ENCODE data around the gene SPATA17. TPM values are rescaled to one million over a fixed set of nuclear protein-coding genes. Genes with fewer than 3 reads are reported as not detected.

Gene SPATA17
- total and polyA plus RNA-seq, 2 of the 13 experiments (the other 11 are each of a cell fraction or from before 2014, with no cell fraction given), result 0.48 to 1.7 TPM

DNA sequence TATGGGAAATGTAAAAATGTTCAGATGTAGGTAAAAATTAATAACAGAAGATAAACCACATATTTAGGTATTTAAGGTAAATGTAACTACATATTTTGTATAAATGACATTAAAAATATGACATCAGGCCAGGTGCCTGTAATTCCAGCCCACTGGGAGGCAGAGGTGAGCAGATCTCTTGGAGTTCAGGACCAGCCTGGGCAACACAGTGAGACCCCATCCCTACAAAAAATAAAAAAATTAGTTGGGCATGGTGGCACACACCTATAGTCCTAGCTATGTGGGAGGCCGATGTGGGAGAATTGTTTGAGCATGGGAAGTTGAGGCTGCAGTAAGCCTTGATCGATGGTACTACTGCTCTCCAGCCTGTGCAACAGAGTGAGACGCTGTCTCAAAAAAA, 216.5 kb downstream of the SPATA17 start:
- no peak overlapping the region for H3K4me3 ChIP-seq (replicated peaks in 1 of 3; ENCODE audit: insufficient read depth in 1 of 3, low read depth in 2 of 3, low read length in 3 of 3)
- TF ChIP-seq ZNF121 (CRISPR knock-in tag; IDR thresholded peaks at IDR 0.05) (peak; percentile 70), AGO2 (optimal IDR thresholded peaks at IDR 0.05; ENCODE audit: low read depth, low read length) (no peak)
- no peaks in the 10 kb centered on the region for H3K9me3 ChIP-seq (ENCODE audit: low read length)
- no peak for DNase-seq (ENCODE audit: low spot score)
- H3K27me3 ChIP-seq (ENCODE audit: control insufficient read depth in 1 of 2, insufficient read depth in 2 of 2, low read length in 2 of 2), result no peaks in the 10 kb centered on the region
- ATAC-seq, result no peak
- POLR2A ChIA-PET, result no interaction called here
- H3K4me2 ChIP-seq (ENCODE audit: low read depth, low read length), result no peak overlapping the region
- H4K20me1 ChIP-seq (ENCODE audit: insufficient read depth, low read length), result no peaks in the 10 kb centered on the region
- FAIRE-seq, result no peak
- CTCF ChIA-PET (ENCODE audit: low intra/inter-chr PET ratio, low total read pairs), result no interaction called here
- BruUV-seq (replicated peaks), result no TSS peak
- no peaks in the 10 kb centered on the region for H3K4me1 ChIP-seq (ENCODE audit: insufficient read depth, low read length)
- H3K36me3 ChIP-seq (replicated peaks in 1 of 2; ENCODE audit: control insufficient read depth in 1 of 2, insufficient read depth in 2 of 2, low read length in 2 of 2), result no peaks in the 10 kb centered on the region
- H3K27ac ChIP-seq (ENCODE audit: extremely low read length, insufficient read depth, low read length), result no peak overlapping the region
- no peak overlapping the region for H3K9ac ChIP-seq (ENCODE audit: insufficient read depth, low read depth, low read length)
- WGBS (ENCODE audit: low lambda C conversion rate), result 4% methylated on average over 3 of the region's 3 CpGs
- in situ Hi-C loops (cut with HindIII; ENCODE audit: extremely low pct_ligation_motif_present, low pct_unique_long_range_greater_than_20kb) (no loop called here), intact Hi-C loops (cut with micrococcal nuclease; ENCODE audit: unreplicated experiment) (no loop called here)
- no peaks in the 10 kb centered on the region for H3K79me2 ChIP-seq (ENCODE audit: insufficient read depth, low read length)
- no peak overlapping the region for H2AFZ ChIP-seq (ENCODE audit: low read length)

DNA sequence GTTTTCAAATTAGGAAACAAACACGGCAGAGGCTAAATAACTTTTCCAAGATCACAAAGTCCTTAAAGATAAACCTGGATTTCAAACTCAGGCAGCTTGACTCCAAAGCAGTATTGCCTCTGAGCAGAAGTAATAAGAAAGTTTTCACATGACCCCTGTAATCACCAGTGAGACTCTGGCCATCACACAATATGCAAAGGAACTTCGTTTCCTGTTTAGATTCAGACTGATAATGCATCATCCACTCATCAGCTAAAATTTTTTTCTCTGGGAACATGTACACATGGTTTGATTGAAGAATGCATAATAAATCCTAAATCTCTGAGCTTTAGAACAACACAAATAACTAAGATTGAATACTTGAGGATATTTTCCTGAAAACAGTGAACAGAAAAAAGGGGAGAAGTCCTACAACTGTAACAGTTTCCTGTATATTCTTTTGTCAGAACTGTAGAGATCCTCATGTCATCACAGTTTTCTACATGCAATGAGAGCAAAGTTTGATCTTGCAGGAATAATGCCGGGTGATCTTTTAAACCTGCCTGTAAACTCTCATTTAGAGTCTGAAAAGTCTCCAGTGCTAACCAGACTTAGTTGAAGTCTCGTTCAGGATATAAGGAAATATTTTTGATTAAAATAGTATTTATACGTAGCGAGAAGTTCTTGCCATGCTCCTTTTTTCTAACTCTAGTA, 225.3 kb downstream of the SPATA17 start:
- H2AFZ ChIP-seq (ENCODE audit: low read length), result no peak overlapping the region
- no peaks in the 10 kb centered on the region for H3K36me3 ChIP-seq (replicated peaks in 1 of 2; ENCODE audit: control insufficient read depth in 1 of 2, insufficient read depth in 2 of 2, low read length in 2 of 2)
- ATAC-seq (no peak), DNase-seq (ENCODE audit: low spot score) (no peak), FAIRE-seq (no peak)
- H3K4me2 ChIP-seq (ENCODE audit: low read depth, low read length), result no peak overlapping the region
- no TSS peak for BruUV-seq (replicated peaks)
- H3K27me3 ChIP-seq (ENCODE audit: control insufficient read depth in 1 of 2, insufficient read depth in 2 of 2, low read length in 2 of 2), result no peaks in the 10 kb centered on the region
- no peak overlapping the region for H3K27ac ChIP-seq (ENCODE audit: extremely low read length, insufficient read depth, low read length)
- intact Hi-C loops (cut with micrococcal nuclease; ENCODE audit: unreplicated experiment), result no loop called here
- no peak overlapping the region for H3K9ac ChIP-seq (ENCODE audit: insufficient read depth, low read depth, low read length)
- H3K9me3 ChIP-seq (ENCODE audit: low read length), result no peaks in the 10 kb centered on the region; the same call in 1 of the 2 replicates
- ChIA-PET CTCF (ENCODE audit: low intra/inter-chr PET ratio, low total read pairs) (no interaction called here), POLR2A (no interaction called here)
- WGBS (ENCODE audit: low lambda C conversion rate), result 15% methylated on average over 6 of the region's 6 CpGs
- H3K4me3 ChIP-seq (replicated peaks in 1 of 3; ENCODE audit: insufficient read depth in 1 of 3, low read depth in 2 of 3, low read length in 3 of 3), result no peak overlapping the region
- in situ Hi-C loops (cut with HindIII; ENCODE audit: extremely low pct_ligation_motif_present, low pct_unique_long_range_greater_than_20kb), result no loop called here
- H4K20me1 ChIP-seq (ENCODE audit: insufficient read depth, low read length), result no peaks in the 10 kb centered on the region
- no peaks in the 10 kb centered on the region for H3K4me1 ChIP-seq (ENCODE audit: insufficient read depth, low read length)
- no peaks in the 10 kb centered on the region for H3K79me2 ChIP-seq (ENCODE audit: insufficient read depth, low read length)
- TF ChIP-seq ZNF235 (CRISPR knock-in tag; IDR thresholded peaks at IDR 0.05; ENCODE audit: borderline replicate concordance) (no peak), TBX3 (IDR thresholded peaks at IDR 0.05; ENCODE audit: borderline replicate concordance) (no peak), NFYB (CRISPR knock-in tag; IDR thresholded peaks at IDR 0.05) (no peak), ZNF34 (CRISPR knock-in tag; IDR thresholded peaks at IDR 0.05; ENCODE audit: borderline replicate concordance) (no peak), ZNF205 (CRISPR knock-in tag; IDR thresholded peaks at IDR 0.05) (no peak), IKZF5 (CRISPR knock-in tag; IDR thresholded peaks at IDR 0.05) (no peak), ZGPAT (CRISPR knock-in tag; IDR thresholded peaks at IDR 0.05) (no peak), ZNF446 (CRISPR knock-in tag; IDR thresholded peaks at IDR 0.05) (no peak)
- TF ChIP-seq, protein P1, sequence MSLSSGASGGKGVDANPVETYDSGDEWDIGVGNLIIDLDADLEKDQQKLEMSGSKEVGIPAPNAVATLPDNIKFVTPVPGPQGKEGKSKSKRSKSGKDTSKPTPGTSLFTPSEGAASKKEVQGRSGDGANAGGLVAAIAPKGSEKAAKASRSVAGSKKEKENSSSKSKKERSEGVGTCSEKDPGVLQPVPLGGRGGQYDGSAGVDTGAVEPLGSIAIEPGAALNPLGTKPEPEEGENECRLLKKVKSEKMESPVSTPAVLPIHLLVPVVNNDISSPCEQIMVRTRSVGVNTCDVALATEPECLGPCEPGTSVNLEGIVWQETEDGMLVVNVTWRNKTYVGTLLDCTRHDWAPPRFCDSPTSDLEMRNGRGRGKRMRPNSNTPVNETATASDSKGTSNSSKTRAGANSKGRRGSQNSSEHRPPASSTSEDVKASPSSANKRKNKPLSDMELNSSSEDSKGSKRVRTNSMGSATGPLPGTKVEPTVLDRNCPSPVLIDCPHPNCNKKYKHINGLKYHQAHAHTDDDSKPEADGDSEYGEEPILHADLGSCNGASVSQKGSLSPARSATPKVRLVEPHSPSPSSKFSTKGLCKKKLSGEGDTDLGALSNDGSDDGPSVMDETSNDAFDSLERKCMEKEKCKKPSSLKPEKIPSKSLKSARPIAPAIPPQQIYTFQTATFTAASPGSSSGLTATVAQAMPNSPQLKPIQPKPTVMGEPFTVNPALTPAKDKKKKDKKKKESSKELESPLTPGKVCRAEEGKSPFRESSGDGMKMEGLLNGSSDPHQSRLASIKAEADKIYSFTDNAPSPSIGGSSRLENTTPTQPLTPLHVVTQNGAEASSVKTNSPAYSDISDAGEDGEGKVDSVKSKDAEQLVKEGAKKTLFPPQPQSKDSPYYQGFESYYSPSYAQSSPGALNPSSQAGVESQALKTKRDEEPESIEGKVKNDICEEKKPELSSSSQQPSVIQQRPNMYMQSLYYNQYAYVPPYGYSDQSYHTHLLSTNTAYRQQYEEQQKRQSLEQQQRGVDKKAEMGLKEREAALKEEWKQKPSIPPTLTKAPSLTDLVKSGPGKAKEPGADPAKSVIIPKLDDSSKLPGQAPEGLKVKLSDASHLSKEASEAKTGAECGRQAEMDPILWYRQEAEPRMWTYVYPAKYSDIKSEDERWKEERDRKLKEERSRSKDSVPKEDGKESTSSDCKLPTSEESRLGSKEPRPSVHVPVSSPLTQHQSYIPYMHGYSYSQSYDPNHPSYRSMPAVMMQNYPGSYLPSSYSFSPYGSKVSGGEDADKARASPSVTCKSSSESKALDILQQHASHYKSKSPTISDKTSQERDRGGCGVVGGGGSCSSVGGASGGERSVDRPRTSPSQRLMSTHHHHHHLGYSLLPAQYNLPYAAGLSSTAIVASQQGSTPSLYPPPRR (CRISPR knock-in tag; IDR thresholded peaks at IDR 0.05; ENCODE audit: borderline replicate concordance), result no peak

All from HepG2 (cell line).